Coronary artery (tissue), 2 donors: Measurements from ENCODE around the gene HTRA3.

Experiments
- DNase-seq: peaks from one replicate; pipeline ENCODE4 v3.0.0-alpha.2; 2017; ENCODE audit warnings: low spot score
- H3K27ac ChIP-seq, 2 donors: fragments of 200-600 bp; sonication (generic); one replicate each; pipeline ENCODE4 v1.5.1; 2016 to 2019
- H3K4me3 ChIP-seq: fragments of 200-600 bp; sonication (generic); 2 replicates; pipeline ENCODE4 v1.5.1; 2016; ENCODE audit warnings: mild to moderate bottlenecking, moderate library complexity
- CTCF ChIP-seq: fragments of 200-600 bp; sonication (generic); IDR thresholded peaks from one replicate; pipeline ENCODE4 v1.5.1; 2019; ENCODE audit warnings: antibody characterized with exemption

The HTRA3 gene

DNA sequence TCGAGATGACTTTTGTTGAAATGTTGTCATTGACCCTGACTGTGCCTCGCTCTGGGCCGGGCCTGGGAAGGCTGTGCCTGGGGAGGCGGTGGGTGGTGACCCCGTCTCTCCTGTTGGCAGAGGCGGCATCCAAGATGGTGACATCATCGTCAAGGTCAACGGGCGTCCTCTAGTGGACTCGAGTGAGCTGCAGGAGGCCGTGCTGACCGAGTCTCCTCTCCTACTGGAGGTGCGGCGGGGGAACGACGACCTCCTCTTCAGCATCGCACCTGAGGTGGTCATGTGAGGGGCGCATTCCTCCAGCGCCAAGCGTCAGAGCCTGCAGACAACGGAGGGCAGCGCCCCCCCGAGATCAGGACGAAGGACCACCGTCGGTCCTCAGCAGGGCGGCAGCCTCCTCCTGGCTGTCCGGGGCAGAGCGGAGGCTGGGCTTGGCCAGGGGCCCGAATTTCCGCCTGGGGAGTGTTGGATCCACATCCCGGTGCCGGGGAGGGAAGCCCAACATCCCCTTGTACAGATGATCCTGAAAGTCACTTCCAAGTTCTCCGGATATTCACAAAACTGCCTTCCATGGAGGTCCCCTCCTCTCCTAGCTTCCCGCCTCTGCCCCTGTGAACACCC, 36.4 kb downstream of the HTRA3 start:
- no peak overlapping the region for H3K4me3 ChIP-seq
- TF ChIP-seq CTCF: no peak
- no peak for DNase-seq
- H3K27ac ChIP-seq: peak overlapping the region in 1 of 2 donors; percentile 35

DNA sequence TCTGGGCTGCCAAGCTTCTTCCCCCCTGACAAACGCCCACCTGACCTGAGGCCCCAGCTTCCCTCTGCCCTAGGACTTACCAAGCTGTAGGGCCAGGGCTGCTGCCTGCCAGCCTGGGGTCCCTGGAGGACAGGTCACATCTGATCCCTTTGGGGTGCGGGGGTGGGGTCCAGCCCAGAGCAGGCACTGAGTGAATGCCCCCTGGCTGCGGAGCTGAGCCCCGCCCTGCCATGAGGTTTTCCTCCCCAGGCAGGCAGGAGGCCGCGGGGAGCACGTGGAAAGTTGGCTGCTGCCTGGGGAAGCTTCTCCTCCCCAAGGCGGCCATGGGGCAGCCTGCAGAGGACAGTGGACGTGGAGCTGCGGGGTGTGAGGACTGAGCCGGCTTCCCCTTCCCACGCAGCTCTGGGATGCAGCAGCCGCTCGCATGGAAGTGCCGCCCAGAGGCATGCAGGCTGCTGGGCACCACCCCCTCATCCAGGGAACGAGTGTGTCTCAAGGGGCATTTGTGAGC, 37.0 kb downstream of the HTRA3 start:
- Histone ChIP-seq H3K4me3 (no peak overlapping the region), H3K27ac (peak overlapping the region in 1 of 2 donors; percentile 35)
- DNase-seq: no peak
- no peak for TF ChIP-seq CTCF

GRCh38 chr4:8307121-8307520, 37.6 kb downstream of the HTRA3 start:
- H3K4me3 ChIP-seq: no peak overlapping the region
- no peak overlapping the region for H3K27ac ChIP-seq
- DNase-seq: no peak
- TF ChIP-seq CTCF: no peak

- Histone ChIP-seq H3K4me3 (no peak overlapping the region), H3K27ac (no peak overlapping the region)
- TF ChIP-seq CTCF: no peak
- DNase-seq: no peak
Measured at GRCh38 chr4:8307714-8308113, 38.2 kb downstream of the HTRA3 start.

- no peak for DNase-seq
- TF ChIP-seq CTCF: no peak
- H3K27ac ChIP-seq: no peak overlapping the region
- H3K4me3 ChIP-seq: no peak overlapping the region
Measured at GRCh38 chr4:8308144-8308543, 38.6 kb downstream of the HTRA3 start.

- peak overlapping the region in 1 of 2 donors; percentile 37 for H3K27ac ChIP-seq
- H3K4me3 ChIP-seq: no peak overlapping the region
- DNase-seq: no peak
- no peak for TF ChIP-seq CTCF
Measured at GRCh38 chr4:8308856-8309771, 39.6 kb downstream of the HTRA3 start.
